Tibial nerve (tissue), 4 donors: ENCODE measurements around the gene CGN.

Source experiments
- CTCF ChIP-seq, 5 experiments: fragments of 200-600 bp in 3 of 5; fragments of 450-650 bp in 2 of 5; sonication (generic) in 3 of 5; IDR thresholded peaks; one replicate each; pipeline ENCODE4 v1.5.1; 2016 to 2019; ENCODE audit warnings: antibody characterized with exemption in 5 of 5, mild to moderate bottlenecking in 3 of 5, moderate library complexity in 2 of 5
- EP300 ChIP-seq, 2 donors: sonication (generic); formaldehyde crosslinking; IDR thresholded peaks; one replicate each; pipeline ENCODE4 v1.6.1; 2017; ENCODE audit warnings: antibody characterized with exemption in 2 of 2, mild to moderate bottlenecking in 1 of 2
- POLR2A ChIP-seq, 2 donors: fragments of 450-650 bp; IDR thresholded peaks; one replicate each; pipeline ENCODE4 v1.6.1; 2017; ENCODE audit warnings: antibody characterized with exemption in 2 of 2, mild to moderate bottlenecking in 2 of 2, moderate library complexity in 2 of 2

DNA sequence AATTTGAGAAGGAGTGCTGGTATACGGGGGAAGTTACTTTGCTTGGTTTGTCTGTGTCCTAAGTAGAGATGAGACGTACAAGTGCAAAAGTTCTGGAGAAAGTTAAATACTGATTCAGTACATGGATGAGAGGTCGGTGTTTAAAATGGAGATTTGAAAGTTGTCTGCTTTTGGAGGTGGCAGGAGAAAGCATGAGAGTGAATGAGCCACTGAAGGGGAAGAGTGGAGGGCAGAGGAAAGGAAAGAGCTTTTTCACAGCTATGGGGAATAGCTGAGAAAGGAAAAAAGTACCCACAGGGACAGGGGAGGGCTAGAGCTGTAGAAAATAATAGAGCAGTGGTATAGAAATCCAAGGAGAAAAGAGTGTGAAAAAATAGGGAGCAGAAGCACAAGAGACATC is 18.1 kb upstream of the CGN start:
- TF ChIP-seq POLR2A (IDR thresholded peaks at IDR 0.05) (no peak), CTCF (IDR thresholded peaks at IDR 0.05) (no peak), EP300 (IDR thresholded peaks at IDR 0.05) (no peak)
